Osteocyte (in vitro differentiated cells): ENCODE results near the gene MIER2. TPM values are rescaled to one million over a fixed set of nuclear protein-coding genes. Genes with fewer than 3 reads are reported as not detected.

ENCODE experiments used
- DNase-seq: peaks from one replicate; pipeline ENCODE4 v3.0.0; 2021; ENCODE audit warnings: mixed read lengths; ENCODE audit not compliant: unreplicated experiment; ENCODE audit errors: extremely low spot score
- H3K27ac Mint-ChIP-seq: one replicate; pipeline ENCODE4 v1.8.0; 2021; ENCODE audit warnings: mild to moderate bottlenecking, mixed read lengths; ENCODE audit not compliant: unreplicated experiment
- H3K27me3 Mint-ChIP-seq: one replicate; pipeline ENCODE4 v1.8.0; 2021; ENCODE audit warnings: mixed read lengths; ENCODE audit not compliant: unreplicated experiment
- H3K36me3 Mint-ChIP-seq: one replicate; pipeline ENCODE4 v1.8.0; 2021; ENCODE audit warnings: mixed read lengths; ENCODE audit not compliant: unreplicated experiment
- H3K4me1 Mint-ChIP-seq: one replicate; pipeline ENCODE4 v1.8.0; 2021; ENCODE audit warnings: mixed read lengths; ENCODE audit not compliant: unreplicated experiment
- H3K4me3 Mint-ChIP-seq: one replicate; pipeline ENCODE4 v1.8.0; 2021; ENCODE audit warnings: mild to moderate bottlenecking, moderate library complexity, mixed read lengths; ENCODE audit not compliant: unreplicated experiment
- H3K9me3 Mint-ChIP-seq: one replicate; pipeline ENCODE4 v1.8.0; 2021; ENCODE audit warnings: mixed read lengths; ENCODE audit not compliant: unreplicated experiment
- CTCF ChIP-seq: fragments of 200-600 bp; sonication (generic); IDR thresholded peaks from 2 replicates; pipeline ENCODE4 v1.5.0; 2021; ENCODE audit warnings: antibody characterized with exemption, mild to moderate bottlenecking, moderate library complexity
- total RNA-seq: library from RNA; stranded (reverse); gene quantifications from 2 replicates; pipeline ENCODE4 v1.2.1, GENCODE V29; 2021

The MIER2 gene
- total RNA-seq, 1 donor from 2014 or later, result 31.6 TPM

- Mint-ChIP-seq H3K27me3 (no peaks in the 10 kb centered on the region), H3K4me1 (peaks cover 49% of the 10 kb centered on the region), H3K4me3 (peak overlapping the region; percentile 78), H3K9me3 (no peaks in the 10 kb centered on the region), H3K36me3 (peaks cover 13% of the 10 kb centered on the region), H3K27ac (peak overlapping the region; percentile 71)
- no peak for TF ChIP-seq CTCF
- DNase-seq, result no peak
These were observed 1.7 kb downstream of the MIER2 start for GRCh38 chr19:342801-343421.

DNA sequence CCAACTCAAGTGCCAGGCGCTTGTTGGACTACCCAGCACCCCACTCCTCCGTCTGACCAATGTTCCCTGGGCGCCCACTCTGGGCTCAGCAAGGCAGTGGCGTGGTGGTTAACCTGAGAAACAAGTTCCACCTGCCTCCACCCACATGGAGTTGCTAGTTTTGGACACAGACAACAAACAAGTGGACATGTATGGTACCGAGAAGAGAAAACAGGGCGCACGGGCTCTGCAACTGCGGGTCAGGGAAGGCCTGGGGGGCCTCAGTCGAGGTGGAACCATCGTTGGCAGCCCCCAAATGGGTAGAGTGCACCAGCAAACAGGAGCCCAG is 2.5 kb downstream of the MIER2 start:
- H3K4me3 Mint-ChIP-seq, result peak overlapping the region; percentile 50
- H3K4me1 Mint-ChIP-seq, result peaks cover 49% of the 10 kb centered on the region
- H3K27me3 Mint-ChIP-seq, result no peaks in the 10 kb centered on the region
- no peak for DNase-seq
- H3K9me3 Mint-ChIP-seq, result no peaks in the 10 kb centered on the region
- H3K36me3 Mint-ChIP-seq, result peaks cover 16% of the 10 kb centered on the region
- peak overlapping the region; percentile 38 for H3K27ac Mint-ChIP-seq
- no peak for TF ChIP-seq CTCF

GRCh38 chr19:341386-342127 is 3.0 kb downstream of the MIER2 start:
- TF ChIP-seq CTCF, result no peak
- no peak for DNase-seq
- Mint-ChIP-seq H3K36me3 (peaks cover 18% of the 10 kb centered on the region), H3K4me1 (peaks cover 49% of the 10 kb centered on the region), H3K27ac (peak overlapping the region; percentile 38), H3K27me3 (no peaks in the 10 kb centered on the region), H3K4me3 (peak overlapping the region; percentile 41), H3K9me3 (no peaks in the 10 kb centered on the region)

DNA sequence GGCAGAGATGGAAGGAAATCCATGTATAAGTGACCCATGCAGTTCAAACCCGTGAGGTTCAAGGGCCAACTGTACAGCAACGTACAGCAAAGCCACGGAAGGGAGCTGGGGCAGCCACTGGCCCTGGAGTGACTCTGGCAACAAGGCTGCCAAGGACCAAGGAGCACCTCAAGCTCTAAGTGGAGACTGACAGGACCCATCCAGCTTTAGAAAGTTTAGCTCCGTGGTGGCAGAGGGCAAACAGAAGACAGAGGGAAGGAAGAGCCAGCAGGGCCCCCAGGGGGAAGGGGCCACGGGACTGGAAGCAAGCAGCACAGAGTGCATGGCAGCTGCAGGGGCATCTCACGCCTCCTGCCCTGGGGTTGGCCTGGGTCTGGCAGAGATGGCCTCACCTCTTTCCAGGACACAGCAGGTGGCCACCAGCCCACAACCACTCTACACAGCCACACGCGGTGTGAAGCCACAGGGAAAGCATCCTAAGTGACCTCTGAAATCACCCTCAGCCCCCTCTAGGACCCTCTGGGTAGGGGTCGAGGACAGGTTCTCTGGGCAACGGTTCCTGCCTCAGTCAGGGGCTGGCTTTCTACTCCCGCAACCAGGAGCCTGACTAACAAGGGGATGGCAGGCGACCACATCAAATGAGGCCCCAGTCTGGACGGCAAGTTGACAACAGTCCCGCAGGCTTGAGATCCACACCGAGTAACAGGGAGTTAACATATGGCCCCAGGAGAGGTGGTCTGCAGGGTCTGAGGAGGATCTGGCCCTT is 3.8 kb downstream of the MIER2 start:
- Mint-ChIP-seq H3K4me1 (peaks cover 51% of the 10 kb centered on the region), H3K4me3 (peak overlapping the region; percentile 41), H3K27me3 (no peaks in the 10 kb centered on the region), H3K9me3 (no peaks in the 10 kb centered on the region), H3K36me3 (peaks cover 18% of the 10 kb centered on the region), H3K27ac (peak overlapping the region; percentile 38)
- DNase-seq, result no peak
- no peak for TF ChIP-seq CTCF
